Naive thymus-derived CD8-positive, alpha-beta T cell (primary cell): ENCODE measurements around the gene RANBP2. TPM values are rescaled to one million over a fixed set of nuclear protein-coding genes. Genes with fewer than 3 reads are reported as not detected.
"Not testable (repeated sequence)": the region's sequence is repeated elsewhere in the genome, so short reads cannot be mapped to it uniquely, and the experiment has no call there.

ENCODE experiments used
- ATAC-seq, 2 donors: fragments of 150-1000 bp; cut with Tn5 transposase in 1 of 2; sonication (Bioruptor Pico), chemical (Tn5 transposase) in 1 of 2; 1 replicate in 1 of 2; 2 replicates in 1 of 2; pipeline ENCODE4 v1.10.0; 2021; ENCODE audit warnings: mild to moderate bottlenecking in 2 of 2, moderate library complexity in 2 of 2
- POLR2A ChIA-PET: fragments of 350-600 bp; sonication (Branson Sonifier 250); formaldehyde crosslinking; loops from one replicate; lab custom pipeline; 2021; ENCODE audit warnings: antibody characterized with exemption; lab: Charles Lee
- DNase-seq, 10 donors: peaks; one replicate each; pipeline versions ENCODE4 v3.0.0 to v3.0.0-alpha.2; 2020 to 2022
- H3K27ac Mint-ChIP-seq, 10 donors: one replicate each; pipeline ENCODE4 v1.8.0; 2020 to 2022; ENCODE audit warnings: mild to moderate bottlenecking in 10 of 10, mixed read lengths in 10 of 10, moderate library complexity in 4 of 10, inconsistent platforms in 1 of 10
- H3K27me3 Mint-ChIP-seq, 5 donors: one replicate each; pipeline ENCODE4 v1.8.0; 2021 to 2022; ENCODE audit warnings: mixed read lengths in 5 of 5
- H3K36me3 Mint-ChIP-seq, 3 donors: one replicate each; pipeline ENCODE4 v1.8.0; 2020 to 2022; ENCODE audit warnings: mixed read lengths in 3 of 3, mild to moderate bottlenecking in 2 of 3, inconsistent platforms in 1 of 3
- H3K4me1 Mint-ChIP-seq, 4 donors: one replicate each; pipeline ENCODE4 v1.8.0; 2021 to 2022; ENCODE audit warnings: mixed read lengths in 4 of 4
- H3K4me3 Mint-ChIP-seq, 10 donors: one replicate each; pipeline ENCODE4 v1.8.0; 2020 to 2022; ENCODE audit warnings: mild to moderate bottlenecking in 10 of 10, mixed read lengths in 10 of 10, moderate library complexity in 6 of 10, inconsistent platforms in 1 of 10
- H3K9me3 Mint-ChIP-seq, 9 donors: one replicate each; pipeline ENCODE4 v1.8.0; 2020 to 2022; ENCODE audit warnings: mixed read lengths in 9 of 9, mild to moderate bottlenecking in 3 of 9, inconsistent platforms in 1 of 9, moderate library complexity in 1 of 9
- polyA plus RNA-seq, 3 donors: library from polyadenylated mRNA; unstranded; fragments of 300-500 nt; fragmentation: Illumina TruSeq; gene quantifications; one replicate each; pipeline ENCODE4 v1.2.3, GENCODE V29; 2021
- total RNA-seq, 8 experiments: library from RNA in 2 of 8; stranded (reverse) in 2 of 8; gene quantifications; one replicate each; pipeline ENCODE4 v1.2.3 and lab custom pipeline; 2021 to 2026

Gene RANBP2
- total and polyA plus RNA-seq, 5 experiments from 2014 or later = 7.9 to 96.8 (median 15.6) TPM

DNA sequence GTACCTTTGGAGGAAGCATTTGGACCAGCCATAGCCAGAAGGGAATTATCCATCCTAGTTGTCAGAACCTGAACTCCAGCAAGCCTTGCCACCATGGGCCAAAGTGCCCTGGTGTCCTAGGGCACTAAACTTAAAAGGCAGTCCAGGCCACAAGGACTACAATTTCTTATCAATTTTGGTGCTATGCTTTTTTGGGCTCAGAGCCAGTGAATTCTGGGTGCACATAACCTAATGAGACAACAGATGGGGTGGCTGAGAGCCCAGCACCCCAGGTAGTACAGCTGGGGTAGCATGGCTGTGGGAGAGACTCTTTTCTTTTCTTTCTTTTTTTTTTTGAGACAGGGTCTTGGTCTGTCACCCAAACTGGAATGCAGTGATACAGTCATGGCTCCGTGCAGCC, 14.4 kb upstream of the RANBP2 start:
- Mint-ChIP-seq H3K27me3 (peaks cover 0 to 4% (median 4%) of the 10 kb centered on the region in 5 donors), H3K4me3 (no peak overlapping the region), H3K4me1 (no peaks in the 10 kb centered on the region), H3K9me3 (peaks cover 7 to 21% (median 15%) of the 10 kb centered on the region in 9 donors), H3K27ac (no peak overlapping the region), H3K36me3 (peaks cover 0 to 9% (median 7%) of the 10 kb centered on the region in 3 donors)
- no peak for DNase-seq
- POLR2A ChIA-PET = no interaction called here
- no peak for ATAC-seq

DNA sequence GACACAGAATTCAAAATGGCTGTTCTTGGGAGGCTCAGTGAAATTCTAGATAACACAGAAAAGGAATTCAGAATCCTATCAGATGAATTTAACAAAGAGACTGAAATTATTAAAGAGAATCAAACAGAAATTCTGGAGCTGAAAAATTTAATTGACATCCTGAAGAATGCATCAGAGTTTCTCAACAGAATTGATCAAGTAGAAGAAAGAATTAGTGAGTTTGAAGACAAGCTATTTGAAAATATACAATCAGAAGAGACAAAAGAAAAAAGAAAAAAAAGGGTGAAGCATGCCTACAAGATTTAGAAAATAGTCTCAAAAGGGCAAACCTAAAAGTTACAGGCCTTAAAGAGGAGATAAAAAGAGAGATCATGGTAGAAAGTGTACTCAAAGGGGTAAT, 12.0 kb upstream of the RANBP2 start:
- DNase-seq (no peak), ATAC-seq (no peak)
- Mint-ChIP-seq H3K4me3 (peak overlapping the region in 1 of 10 donors; percentile 29), H3K27me3 (peaks cover 0 to 4% (median 1%) of the 10 kb centered on the region in 5 donors), H3K4me1 (no peaks in the 10 kb centered on the region), H3K9me3 (peaks cover 7 to 21% (median 15%) of the 10 kb centered on the region in 9 donors), H3K36me3 (peaks cover 0 to 9% (median 7%) of the 10 kb centered on the region in 3 donors), H3K27ac (no peak overlapping the region)
- POLR2A ChIA-PET = no interaction called here

DNA sequence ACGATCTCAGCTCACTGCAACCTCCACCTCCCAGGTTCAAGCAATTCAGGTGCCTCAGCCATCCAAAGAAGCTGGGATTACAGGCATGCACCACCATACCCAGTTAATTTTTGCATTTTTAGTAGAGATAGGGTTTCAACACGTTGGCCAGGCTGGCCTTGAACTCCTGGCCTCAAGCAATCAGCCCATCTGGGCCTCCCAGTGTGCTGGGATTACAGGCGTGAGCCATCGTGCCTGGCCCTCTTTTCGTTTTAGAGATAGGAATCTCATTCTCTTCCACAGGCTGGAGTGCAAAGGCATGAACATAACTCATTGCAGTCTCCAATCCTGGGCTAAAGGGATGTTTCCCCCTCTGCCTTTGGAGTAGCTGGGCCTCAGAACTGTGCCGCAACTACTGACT, 2.3 kb upstream of the RANBP2 start:
- H3K9me3 Mint-ChIP-seq, POLR2A ChIA-PET, ATAC-seq, DNase-seq, H3K27me3 Mint-ChIP-seq, H3K4me3 Mint-ChIP-seq, H3K36me3 Mint-ChIP-seq: not testable (repeated sequence)
- H3K4me1 Mint-ChIP-seq = peaks cover 4 to 17% (median 13%) of the 10 kb centered on the region in 4 donors
- peak overlapping the region in 1 of 10 donors; percentile 11 for H3K27ac Mint-ChIP-seq

DNA sequence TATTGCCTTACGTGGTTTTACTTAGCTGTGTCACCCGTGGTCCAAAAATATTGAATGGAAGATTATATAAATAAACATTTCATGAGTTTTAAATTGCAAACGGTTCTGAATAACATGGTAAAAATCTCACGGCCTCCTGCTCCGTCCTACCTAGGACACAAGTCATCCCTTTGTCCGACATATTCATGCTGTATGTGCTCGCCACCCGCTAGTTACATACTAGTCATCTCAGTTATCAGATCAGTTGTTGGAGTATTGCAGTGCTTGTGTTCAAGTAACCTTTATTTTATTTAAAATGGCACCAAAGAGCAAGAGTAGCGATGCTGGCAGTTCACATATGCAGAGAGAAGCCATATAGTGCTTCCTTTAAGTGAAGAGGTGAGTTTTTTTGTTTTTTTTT, 6.8 kb downstream of the RANBP2 start:
- ATAC-seq = not testable (repeated sequence)

DNA sequence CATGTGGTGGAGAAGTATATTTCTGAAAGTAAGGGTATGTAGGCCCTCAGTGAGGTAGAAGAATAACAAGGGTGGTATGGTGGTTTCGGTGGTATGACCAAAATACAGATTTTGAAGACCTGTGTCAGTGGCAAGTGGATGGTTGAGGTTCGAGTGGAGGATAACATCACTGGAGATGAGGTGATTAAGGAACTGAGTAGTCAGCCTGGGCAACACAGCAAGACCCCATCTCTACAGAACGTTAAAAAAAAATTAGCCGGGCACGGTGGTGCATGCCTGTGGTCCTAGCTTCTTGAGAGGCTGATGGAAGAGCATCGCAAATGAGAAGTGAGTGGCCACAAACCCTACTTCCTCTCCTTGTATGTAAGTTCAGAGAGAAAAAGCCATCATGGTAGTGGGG, 15.4 kb downstream of the RANBP2 start:
- DNase-seq, H3K9me3 Mint-ChIP-seq, H3K27me3 Mint-ChIP-seq, ATAC-seq, POLR2A ChIA-PET, H3K4me3 Mint-ChIP-seq: not testable (repeated sequence)
- peaks cover 3 to 66% (median 12%) of the 10 kb centered on the region in 3 donors for H3K36me3 Mint-ChIP-seq
- H3K4me1 Mint-ChIP-seq = peaks cover 0 to 12% (median 3%) of the 10 kb centered on the region in 4 donors
- peak overlapping the region in 5 of 10 donors; percentile 22 to 61 (median 59) for H3K27ac Mint-ChIP-seq

More for the DNA sequence above, 6.8 kb downstream of the RANBP2 start:
- H3K9me3 Mint-ChIP-seq, DNase-seq, POLR2A ChIA-PET, H3K27me3 Mint-ChIP-seq: not testable (repeated sequence)
- H3K27ac Mint-ChIP-seq = peak overlapping the region in 5 of 10 donors; percentile 11 to 88 (median 56)
- peaks cover 0 to 31% (median 0%) of the 10 kb centered on the region in 3 donors for H3K36me3 Mint-ChIP-seq
- H3K4me1 Mint-ChIP-seq = peaks cover 13 to 55% (median 49%) of the 10 kb centered on the region in 4 donors
- peak overlapping the region in 5 of 10 donors; percentile 1 to 45 (median 40) for H3K4me3 Mint-ChIP-seq

DNA sequence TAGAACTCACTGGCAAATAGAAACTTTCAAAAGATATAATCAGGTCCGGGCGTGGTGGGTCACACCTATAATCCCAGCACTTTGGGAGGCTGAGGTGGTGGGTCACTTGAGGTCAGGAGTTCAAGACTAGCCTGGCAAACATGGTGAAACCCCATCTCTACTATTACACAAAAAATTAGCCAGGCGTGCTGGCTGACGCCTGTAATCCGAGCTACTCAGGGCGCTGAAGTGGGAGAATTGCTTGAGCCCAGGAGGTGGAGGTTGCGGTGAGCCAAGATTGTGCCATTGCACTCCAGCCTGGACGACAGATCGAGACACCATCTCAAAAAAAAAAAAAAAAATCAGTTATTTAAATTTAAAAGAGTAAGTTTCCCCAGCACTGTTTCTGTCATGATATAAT, 38.7 kb downstream of the RANBP2 start:
- ATAC-seq, DNase-seq, H3K4me3 Mint-ChIP-seq, H3K4me1 Mint-ChIP-seq, H3K9me3 Mint-ChIP-seq, H3K27ac Mint-ChIP-seq, H3K27me3 Mint-ChIP-seq, POLR2A ChIA-PET: not testable (repeated sequence)
- H3K36me3 Mint-ChIP-seq = peaks cover 0 to 66% (median 11%) of the 10 kb centered on the region in 3 donors

DNA sequence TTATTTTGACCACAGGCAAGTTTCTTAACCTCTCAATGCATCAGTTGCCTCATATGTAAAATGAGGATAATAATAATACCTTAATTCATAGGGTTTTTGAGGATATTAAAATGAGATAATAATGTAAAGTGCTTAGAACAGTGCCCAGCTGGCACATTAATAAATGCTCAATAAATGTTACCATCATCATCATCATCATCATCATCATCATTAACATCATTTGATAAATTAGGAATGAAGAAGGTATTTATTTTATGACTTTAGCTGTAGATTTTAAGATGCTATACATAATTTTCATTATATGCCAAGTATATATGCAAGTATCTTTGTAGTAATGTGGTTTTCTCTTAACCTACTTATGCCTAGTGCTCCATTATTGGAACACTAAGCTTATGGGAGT, 43.3 kb downstream of the RANBP2 start:
- ATAC-seq, H3K4me1 Mint-ChIP-seq, H3K27ac Mint-ChIP-seq, POLR2A ChIA-PET, H3K4me3 Mint-ChIP-seq, DNase-seq, H3K9me3 Mint-ChIP-seq, H3K27me3 Mint-ChIP-seq: not testable (repeated sequence)
- H3K36me3 Mint-ChIP-seq = peaks cover 7 to 68% (median 26%) of the 10 kb centered on the region in 3 donors

DNA sequence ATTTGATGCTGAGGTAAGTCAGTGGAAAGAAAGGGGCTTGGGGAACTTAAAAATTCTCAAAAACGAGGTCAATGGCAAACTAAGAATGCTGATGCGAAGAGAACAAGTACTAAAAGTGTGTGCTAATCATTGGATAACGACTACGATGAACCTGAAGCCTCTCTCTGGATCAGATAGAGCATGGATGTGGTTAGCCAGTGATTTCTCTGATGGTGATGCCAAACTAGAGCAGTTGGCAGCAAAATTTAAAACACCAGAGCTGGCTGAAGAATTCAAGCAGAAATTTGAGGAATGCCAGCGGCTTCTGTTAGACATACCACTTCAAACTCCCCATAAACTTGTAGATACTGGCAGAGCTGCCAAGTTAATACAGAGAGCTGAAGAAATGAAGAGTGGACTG, 47.4 kb downstream of the RANBP2 start:
- H3K36me3 Mint-ChIP-seq = peaks cover 7 to 66% (median 31%) of the 10 kb centered on the region in 3 donors

DNA sequence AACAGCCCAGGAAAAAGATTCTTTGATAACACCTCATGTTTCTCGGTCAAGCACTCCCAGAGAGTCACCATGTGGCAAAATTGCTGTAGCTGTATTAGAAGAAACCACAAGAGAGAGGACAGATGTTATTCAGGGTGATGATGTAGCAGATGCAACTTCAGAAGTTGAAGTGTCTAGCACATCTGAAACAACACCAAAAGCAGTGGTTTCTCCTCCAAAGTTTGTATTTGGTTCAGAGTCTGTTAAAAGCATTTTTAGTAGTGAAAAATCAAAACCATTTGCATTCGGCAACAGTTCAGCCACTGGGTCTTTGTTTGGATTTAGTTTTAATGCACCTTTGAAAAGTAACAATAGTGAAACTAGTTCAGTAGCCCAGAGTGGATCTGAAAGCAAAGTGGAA, 48.6 kb downstream of the RANBP2 start:
- POLR2A ChIA-PET, H3K4me3 Mint-ChIP-seq, H3K27me3 Mint-ChIP-seq, H3K9me3 Mint-ChIP-seq, DNase-seq, ATAC-seq: not testable (repeated sequence)
- H3K27ac Mint-ChIP-seq = peak overlapping the region in 3 of 10 donors; percentile 16 to 77 (median 26)
- peaks cover 12 to 74% (median 39%) of the 10 kb centered on the region in 3 donors for H3K36me3 Mint-ChIP-seq
- H3K4me1 Mint-ChIP-seq = peaks cover 2 to 11% (median 4%) of the 10 kb centered on the region in 4 donors

More for the DNA sequence above, 47.4 kb downstream of the RANBP2 start:
- DNase-seq, H3K27me3 Mint-ChIP-seq, POLR2A ChIA-PET, H3K4me3 Mint-ChIP-seq, H3K9me3 Mint-ChIP-seq, ATAC-seq: not testable (repeated sequence)
- Mint-ChIP-seq H3K4me1 (peaks cover 2 to 11% (median 4%) of the 10 kb centered on the region in 4 donors), H3K27ac (peak overlapping the region in 1 of 10 donors; percentile 25)

DNA sequence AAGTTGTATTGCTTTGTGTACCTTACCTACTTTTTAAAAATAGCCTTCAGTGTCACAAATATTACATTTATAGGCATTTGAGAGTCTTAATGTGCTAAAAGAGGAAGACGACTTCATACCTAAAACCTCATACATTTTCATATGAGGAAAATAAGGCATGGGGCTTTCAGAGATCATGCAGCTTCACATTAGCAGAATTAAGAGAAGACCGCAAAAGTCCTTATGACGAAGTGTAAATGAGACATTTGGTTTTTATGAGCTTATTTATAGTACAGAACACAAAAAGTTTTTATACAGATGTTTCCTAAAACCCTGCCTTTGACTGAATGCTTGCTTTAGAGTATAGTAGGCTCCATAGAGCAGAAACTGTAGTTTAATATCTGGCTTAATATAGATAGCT, 57.2 kb downstream of the RANBP2 start:
- Mint-ChIP-seq H3K4me3 (no peak overlapping the region), H3K27me3 (no peaks in the 10 kb centered on the region), H3K36me3 (peaks cover 5 to 90% (median 30%) of the 10 kb centered on the region in 3 donors), H3K27ac (peak overlapping the region in 5 of 10 donors; percentile 47 to 85 (median 59)), H3K4me1 (peaks cover 0 to 5% (median 0%) of the 10 kb centered on the region in 4 donors), H3K9me3 (no peaks in the 10 kb centered on the region)
- POLR2A ChIA-PET = no interaction called here
- DNase-seq (no peak), ATAC-seq (no peak)

DNA sequence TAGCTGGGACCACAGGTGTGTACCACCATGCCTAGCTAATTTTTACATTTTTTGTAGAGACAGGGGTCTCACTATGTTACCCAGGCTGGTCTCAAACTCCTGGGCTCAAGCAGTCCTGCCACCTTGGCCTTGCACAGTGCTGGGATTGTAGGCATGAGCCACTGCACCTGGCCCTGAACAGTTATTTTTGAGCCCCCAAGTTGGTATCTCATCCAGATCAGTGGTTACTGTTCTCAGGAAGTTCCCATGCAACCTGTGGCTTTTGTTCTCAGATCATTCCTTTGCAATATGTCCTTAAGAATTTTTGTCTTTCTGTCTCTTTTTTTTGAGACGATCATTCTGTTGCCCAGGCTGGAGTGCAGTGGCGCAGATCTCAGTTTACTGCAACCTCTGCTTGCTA, 59.6 kb downstream of the RANBP2 start:
- H3K27me3 Mint-ChIP-seq = no peaks in the 10 kb centered on the region
- H3K27ac Mint-ChIP-seq = peak overlapping the region in 5 of 10 donors; percentile 8 to 79 (median 62)
- peaks cover 7 to 86% (median 23%) of the 10 kb centered on the region in 3 donors for H3K36me3 Mint-ChIP-seq
- H3K4me1 Mint-ChIP-seq = peaks cover 0 to 5% (median 0%) of the 10 kb centered on the region in 4 donors
- POLR2A ChIA-PET = no interaction called here
- H3K9me3 Mint-ChIP-seq = no peaks in the 10 kb centered on the region
- no peak overlapping the region for H3K4me3 Mint-ChIP-seq
- DNase-seq (no peak), ATAC-seq (no peak)

DNA sequence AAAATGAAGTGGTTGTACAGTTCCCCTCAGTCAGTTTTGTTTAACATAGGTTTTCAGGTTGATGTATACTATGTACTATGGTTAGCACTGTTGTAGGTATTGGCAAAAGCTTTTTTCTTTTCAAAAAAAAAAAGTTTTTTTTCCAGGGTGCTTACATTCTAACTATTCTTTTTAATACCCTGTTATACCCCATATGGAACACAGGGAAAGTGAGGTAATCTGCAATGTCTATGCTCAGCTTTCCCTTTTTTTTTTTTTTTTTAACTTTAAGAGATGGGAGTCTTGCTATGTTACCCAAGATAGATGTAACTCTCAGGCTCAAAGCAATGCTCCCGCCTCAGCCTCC, 66.7 kb downstream of the RANBP2 start:
- no peak for DNase-seq
- Mint-ChIP-seq H3K27ac (peak overlapping the region; percentile 85 to 99 (median 98)), H3K27me3 (no peaks in the 10 kb centered on the region), H3K4me1 (peaks cover 6 to 25% (median 11%) of the 10 kb centered on the region in 4 donors), H3K9me3 (no peaks in the 10 kb centered on the region), H3K36me3 (peaks cover 7 to 35% (median 9%) of the 10 kb centered on the region in 3 donors), H3K4me3 (peak overlapping the region; percentile 89 to 100 (median 99))
- ATAC-seq = no peak
- POLR2A ChIA-PET = interaction anchor here (0.6 kb wide), 1 partner anchor 301 kb away, joined by 3 read pairs; no protein-coding TSS in a partner anchor

DNA sequence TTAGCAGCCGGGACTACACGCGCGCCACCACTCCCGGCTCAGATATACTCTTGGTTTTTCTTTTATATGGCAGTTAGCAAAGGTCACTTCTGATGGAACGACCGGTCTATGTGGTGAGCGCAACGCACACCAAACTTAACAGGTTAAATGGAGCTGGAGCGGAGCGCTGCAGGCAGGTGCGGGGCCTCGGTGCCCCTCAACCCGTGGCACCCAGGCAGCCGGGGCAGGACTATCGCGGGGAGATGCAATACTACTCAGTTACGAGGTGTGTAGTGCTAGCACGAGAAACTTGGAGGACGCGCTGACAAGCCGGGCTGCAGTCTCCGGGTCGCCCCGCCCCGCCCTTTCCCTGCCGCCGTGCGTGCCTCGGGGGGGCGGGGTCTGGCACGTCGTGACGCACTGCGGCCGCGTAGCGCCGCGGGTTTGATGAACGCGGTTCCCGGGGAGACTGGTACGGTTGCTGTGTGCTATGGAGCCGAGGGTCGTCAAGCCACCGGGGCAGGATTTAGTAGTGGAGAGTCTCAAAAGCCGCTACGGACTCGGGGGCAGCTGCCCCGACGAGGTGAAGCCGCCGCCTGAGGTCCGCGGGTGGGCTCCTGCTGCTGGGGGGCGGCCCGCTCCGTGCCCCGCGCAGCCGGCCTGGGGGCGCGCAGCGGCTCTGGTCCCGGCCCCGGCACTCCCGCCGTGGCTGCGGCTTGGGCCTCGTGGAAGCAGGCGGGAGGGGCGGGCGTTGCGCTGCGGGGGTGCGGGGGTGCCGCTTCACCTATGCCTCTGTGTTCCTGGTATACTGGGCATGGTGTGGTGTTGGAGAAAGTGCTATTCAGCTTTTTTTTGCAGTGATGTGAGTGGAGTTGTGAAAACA, 67.3 kb downstream of the RANBP2 start, which contains the start of gene CCDC138:
TSS of gene CCDC138 (plus strand) at position 418 of the 862 bp plus-strand sequence. CDS start at position 470, 52 bp downstream.
- H3K4me1 Mint-ChIP-seq = peaks cover 6 to 25% (median 11%) of the 10 kb centered on the region in 4 donors
- H3K9me3 Mint-ChIP-seq = no peaks in the 10 kb centered on the region
- peak within 1 kb of the TSS; percentile 85 to 99 (median 98) for H3K27ac Mint-ChIP-seq
- H3K4me3 Mint-ChIP-seq = peak within 1 kb of the TSS; percentile 89 to 100 (median 99)
- POLR2A ChIA-PET = interaction anchor here (0.6 kb wide), 1 partner anchor 301 kb away, joined by 3 read pairs; no protein-coding TSS in a partner anchor
- DNase-seq (peak; percentile 87 to 94 (median 90)), ATAC-seq (peak; percentile 93 to 96)
- peaks cover 7 to 35% (median 9%) of the 10 kb centered on the region in 3 donors for H3K36me3 Mint-ChIP-seq
- H3K27me3 Mint-ChIP-seq = no peaks in the 10 kb centered on the region
